Ovary (tissue), 3 donors: Measurements from ENCODE around the gene USP1.

Experiments used
- POLR2A ChIP-seq: fragments of 450-650 bp; IDR thresholded peaks from one replicate; pipeline ENCODE4 v1.6.1; 2017; ENCODE audit warnings: antibody characterized with exemption, mild to moderate bottlenecking, moderate library complexity
- TF ChIP-seq, protein P1 (sequence below), 3 donors: fragments of 450-650 bp in 2 of 3; fragments of 200-600 bp in 1 of 3; IDR thresholded peaks; one replicate each; pipeline versions ENCODE4 v1.5.1 to v1.8.0; 2016 to 2022; ENCODE audit warnings: antibody characterized with exemption in 3 of 3, mild to moderate bottlenecking in 1 of 3
- donor health status: DM: no; HTN: no; CAD: no.

DNA sequence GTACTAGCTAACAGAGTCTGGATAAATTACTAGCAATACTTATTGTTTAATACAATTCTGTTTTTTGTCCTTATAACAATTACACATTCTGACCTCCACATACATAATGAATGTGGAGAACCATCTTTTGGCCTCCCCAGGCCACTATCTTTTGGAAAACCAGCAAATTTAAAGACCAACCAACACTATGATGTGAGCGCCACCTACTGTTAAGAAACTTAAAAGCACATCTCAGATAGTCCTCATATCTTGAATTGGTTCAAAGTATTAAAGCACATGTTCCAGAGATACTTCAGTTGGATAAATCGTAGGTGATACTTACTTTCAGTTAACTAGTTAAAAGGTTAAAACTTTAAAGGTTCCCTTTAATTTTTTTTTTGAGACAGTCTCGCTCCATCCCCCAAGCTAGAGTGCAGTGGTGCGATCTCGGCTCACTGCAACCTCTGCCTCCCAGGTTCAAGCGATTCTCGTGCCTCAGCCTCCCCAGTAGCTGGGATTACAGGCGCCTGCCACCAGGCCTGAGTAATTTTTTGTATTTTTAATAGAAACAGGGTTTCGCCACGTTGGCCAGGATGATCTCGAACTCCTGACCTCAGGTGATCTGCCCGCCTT is 29.3 kb upstream of the USP1 start:
- TF ChIP-seq, protein P1, sequence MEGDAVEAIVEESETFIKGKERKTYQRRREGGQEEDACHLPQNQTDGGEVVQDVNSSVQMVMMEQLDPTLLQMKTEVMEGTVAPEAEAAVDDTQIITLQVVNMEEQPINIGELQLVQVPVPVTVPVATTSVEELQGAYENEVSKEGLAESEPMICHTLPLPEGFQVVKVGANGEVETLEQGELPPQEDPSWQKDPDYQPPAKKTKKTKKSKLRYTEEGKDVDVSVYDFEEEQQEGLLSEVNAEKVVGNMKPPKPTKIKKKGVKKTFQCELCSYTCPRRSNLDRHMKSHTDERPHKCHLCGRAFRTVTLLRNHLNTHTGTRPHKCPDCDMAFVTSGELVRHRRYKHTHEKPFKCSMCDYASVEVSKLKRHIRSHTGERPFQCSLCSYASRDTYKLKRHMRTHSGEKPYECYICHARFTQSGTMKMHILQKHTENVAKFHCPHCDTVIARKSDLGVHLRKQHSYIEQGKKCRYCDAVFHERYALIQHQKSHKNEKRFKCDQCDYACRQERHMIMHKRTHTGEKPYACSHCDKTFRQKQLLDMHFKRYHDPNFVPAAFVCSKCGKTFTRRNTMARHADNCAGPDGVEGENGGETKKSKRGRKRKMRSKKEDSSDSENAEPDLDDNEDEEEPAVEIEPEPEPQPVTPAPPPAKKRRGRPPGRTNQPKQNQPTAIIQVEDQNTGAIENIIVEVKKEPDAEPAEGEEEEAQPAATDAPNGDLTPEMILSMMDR (IDR thresholded peaks at IDR 0.05) = peak in 2 of 3 donors; percentile 25 to 44
- no peak for TF ChIP-seq POLR2A
